Activated T-helper 2 cell treated with anti-CD3 and anti-CD28 coated beads, Interferon-gamma antibody, Interleukin-2, Interleukin-4, amounts not matched to agents 10 μg/mL and 5 μg/mL and 100 μg/mL, durations not matched to agents 14 hours and 24 hours and 36 hours (primary cell): ENCODE measurements around the gene GTF3C6. TPM values are rescaled to one million over a fixed set of nuclear protein-coding genes. Genes with fewer than 3 reads are reported as not detected.

Source experiments
- total RNA-seq: library from RNA; stranded (reverse); gene quantifications from 2 replicates; pipeline ENCODE4 v1.2.3, GENCODE V29; 2022

Gene GTF3C6
- total RNA-seq, 1 donor from 2014 or later: 141 TPM

Other genes starting within 250 kb of the GTF3C6 start
- gene CDK19, start 143.2 kb upstream of the GTF3C6 start, total RNA-seq: 19.0 and 22.6 TPM in 2 replicates
- 111 TPM in 2 replicates for gene AMD1, start 83.9 kb upstream of the GTF3C6 start, total RNA-seq
- 51.2 and 52.0 TPM in 2 replicates for gene RPF2, start 23.3 kb downstream of the GTF3C6 start, total RNA-seq
- 2.9 and 3.6 TPM in 2 replicates for gene SLC16A10, start 128.8 kb downstream of the GTF3C6 start, total RNA-seq